NB4 (cell line): ENCODE results near the gene AMPD3.

Experiments used
- DNase-seq: peaks from one replicate; pipeline ENCODE4 v3.0.0; 2010; ENCODE audit warnings: low read depth
- H3K4me3 ChIP-seq: one replicate; pipeline ENCODE4 v1.5.1; 2011; ENCODE audit warnings: mild to moderate bottlenecking, low read depth, low read length, moderate library complexity
- CTCF ChIP-seq: IDR thresholded peaks from one replicate; pipeline ENCODE4 v1.5.1; 2012; ENCODE audit warnings: low read depth, low read length
- MAX ChIP-seq: IDR thresholded peaks from 2 replicates; pipeline ENCODE4 v1.6.1; 2011; ENCODE audit warnings: low read depth, low read length
- MYC ChIP-seq: IDR thresholded peaks from 2 replicates; pipeline ENCODE4 v1.6.1; 2011; ENCODE audit warnings: low read depth, low read length
- POLR2A ChIP-seq: IDR thresholded peaks from 2 replicates; pipeline ENCODE4 v1.6.1; 2011; ENCODE audit warnings: mild to moderate bottlenecking; ENCODE audit not compliant: insufficient read length; ENCODE audit errors: extremely low read depth

Gene AMPD3

GRCh38 chr11:10447445-10447844 lies 7.6 kb upstream of the AMPD3 start:
- no peak for DNase-seq
- TF ChIP-seq MAX (no peak), CTCF (no peak), POLR2A (no peak), MYC (no peak)
- no peak overlapping the region for H3K4me3 ChIP-seq

- TF ChIP-seq MYC: no peak
- no peak for TF ChIP-seq POLR2A
- TF ChIP-seq MAX: no peak
- TF ChIP-seq CTCF: peak; percentile 23
- peak overlapping the region; percentile 80 for H3K4me3 ChIP-seq
- peak; percentile 71 for DNase-seq
Measured at GRCh38 chr11:10450462-10451425, 4.3 kb upstream of the AMPD3 start.

- peak; percentile 93 for DNase-seq
- peak overlapping the region; percentile 80 for H3K4me3 ChIP-seq
- TF ChIP-seq MAX: no peak
- TF ChIP-seq POLR2A: no peak
- no peak for TF ChIP-seq CTCF
- no peak for TF ChIP-seq MYC
Measured at GRCh38 chr11:10451426-10452116, 3.5 kb upstream of the AMPD3 start.

- H3K4me3 ChIP-seq: no peak overlapping the region
- TF ChIP-seq POLR2A (no peak), CTCF (no peak), MYC (no peak), MAX (no peak)
- peak; percentile 32 for DNase-seq
Measured at GRCh38 chr11:10452211-10452767, 2.8 kb upstream of the AMPD3 start.

GRCh38 chr11:10453261-10453660 lies 1.8 kb upstream of the AMPD3 start:
- H3K4me3 ChIP-seq: no peak overlapping the region
- no peak for TF ChIP-seq CTCF
- TF ChIP-seq MAX: no peak
- TF ChIP-seq POLR2A: no peak
- TF ChIP-seq MYC: no peak
- no peak for DNase-seq
